Stomach (tissue), 4 donors: ENCODE measurements around the gene SLC4A7.

ENCODE experiments used
- EP300 ChIP-seq: sonication (generic); formaldehyde crosslinking; IDR thresholded peaks from one replicate; pipeline ENCODE4 v1.6.1; 2017; ENCODE audit warnings: antibody characterized with exemption
- POLR2A ChIP-seq, 4 donors: fragments of 450-650 bp; IDR thresholded peaks; one replicate each; pipeline ENCODE4 v1.6.1; 2016; ENCODE audit warnings: antibody characterized with exemption in 4 of 4, control low read depth in 2 of 4, mild to moderate bottlenecking in 1 of 4, moderate library complexity in 1 of 4
- POLR2AphosphoS5 ChIP-seq, 3 donors: sonication (generic); formaldehyde crosslinking; IDR thresholded peaks; one replicate each; pipeline ENCODE4 v1.6.1; 2016; ENCODE audit warnings: antibody characterized with exemption in 3 of 3
- TF ChIP-seq, protein P1 (sequence below), 7 experiments: fragments of 450-650 bp in 4 of 7; fragments of 200-600 bp in 3 of 7; sonication (generic) in 3 of 7; IDR thresholded peaks; one replicate each; pipeline ENCODE4 v1.5.1; 2016 to 2019; ENCODE audit warnings: antibody characterized with exemption in 7 of 7, control low read depth in 2 of 7, mild to moderate bottlenecking in 1 of 7

DNA sequence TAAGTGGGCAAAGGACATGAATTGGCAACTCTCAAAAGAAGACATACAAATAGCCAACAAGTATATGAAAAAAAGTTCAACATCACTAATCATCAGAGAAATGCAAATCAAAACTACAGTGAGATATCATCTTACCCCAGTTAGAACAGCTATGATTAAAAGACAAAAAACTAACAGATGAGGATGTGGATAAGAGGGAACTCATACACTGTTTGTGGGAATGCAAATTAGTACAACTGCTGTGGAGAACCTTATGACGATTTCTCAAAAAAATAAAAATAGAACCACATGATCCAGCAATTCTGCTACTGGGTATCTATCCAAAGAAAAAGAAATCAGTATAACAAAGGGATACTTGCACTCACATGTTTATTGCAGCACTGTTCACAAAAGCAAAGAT is 143.7 kb downstream of the SLC4A7 start:
- TF ChIP-seq, protein P1, sequence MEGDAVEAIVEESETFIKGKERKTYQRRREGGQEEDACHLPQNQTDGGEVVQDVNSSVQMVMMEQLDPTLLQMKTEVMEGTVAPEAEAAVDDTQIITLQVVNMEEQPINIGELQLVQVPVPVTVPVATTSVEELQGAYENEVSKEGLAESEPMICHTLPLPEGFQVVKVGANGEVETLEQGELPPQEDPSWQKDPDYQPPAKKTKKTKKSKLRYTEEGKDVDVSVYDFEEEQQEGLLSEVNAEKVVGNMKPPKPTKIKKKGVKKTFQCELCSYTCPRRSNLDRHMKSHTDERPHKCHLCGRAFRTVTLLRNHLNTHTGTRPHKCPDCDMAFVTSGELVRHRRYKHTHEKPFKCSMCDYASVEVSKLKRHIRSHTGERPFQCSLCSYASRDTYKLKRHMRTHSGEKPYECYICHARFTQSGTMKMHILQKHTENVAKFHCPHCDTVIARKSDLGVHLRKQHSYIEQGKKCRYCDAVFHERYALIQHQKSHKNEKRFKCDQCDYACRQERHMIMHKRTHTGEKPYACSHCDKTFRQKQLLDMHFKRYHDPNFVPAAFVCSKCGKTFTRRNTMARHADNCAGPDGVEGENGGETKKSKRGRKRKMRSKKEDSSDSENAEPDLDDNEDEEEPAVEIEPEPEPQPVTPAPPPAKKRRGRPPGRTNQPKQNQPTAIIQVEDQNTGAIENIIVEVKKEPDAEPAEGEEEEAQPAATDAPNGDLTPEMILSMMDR (IDR thresholded peaks at IDR 0.05): no peak
- TF ChIP-seq POLR2A (IDR thresholded peaks at IDR 0.05) (no peak), EP300 (no peak), POLR2AphosphoS5 (IDR thresholded peaks at IDR 0.05) (no peak)
